ENCODE data around the gene SEMA6B.
"Not testable (repeated sequence)": the region's sequence is repeated elsewhere in the genome, so short reads cannot be mapped to it uniquely, and the experiment has no call there.

Gene SEMA6B

GRCh38 chr19:4559569-4559968 is at the start of gene SEMA6B:
Gene SEMA6B, minus strand, starts transcription at chr19:4559684. Its CDS starts 1,227 bp downstream, at chr19:4558457.
- DNase-seq = no peak

- peak; percentile 58 for DNase-seq
Observed at GRCh38 chr19:4606921-4607678, 47.6 kb upstream of the SEMA6B start.

- no peak for DNase-seq
Observed at GRCh38 chr19:4606181-4606580, 46.7 kb upstream of the SEMA6B start.

- no peak for DNase-seq
Observed at GRCh38 chr19:4604912-4605311, 45.4 kb upstream of the SEMA6B start.

- no peak for DNase-seq
Observed at GRCh38 chr19:4602915-4603314, 43.4 kb upstream of the SEMA6B start.

- DNase-seq = no peak
Observed at GRCh38 chr19:4602173-4602788, 42.8 kb upstream of the SEMA6B start.

GRCh38 chr19:4600893-4601292 is 41.4 kb upstream of the SEMA6B start:
- no peak for DNase-seq

- no peak for DNase-seq
Observed at GRCh38 chr19:4600082-4600481, 40.6 kb upstream of the SEMA6B start.

- no peak for DNase-seq
Observed at GRCh38 chr19:4598712-4599111, 39.2 kb upstream of the SEMA6B start.

- DNase-seq = peak; percentile 5
Observed at GRCh38 chr19:4597975-4598671, 38.6 kb upstream of the SEMA6B start.

GRCh38 chr19:4597278-4597974 is 37.9 kb upstream of the SEMA6B start:
- no peak for DNase-seq

- DNase-seq = no peak
Observed at GRCh38 chr19:4596033-4596904, 36.8 kb upstream of the SEMA6B start.

- DNase-seq = not testable (repeated sequence)
Observed at GRCh38 chr19:4595158-4595557, 35.7 kb upstream of the SEMA6B start.

- no peak for DNase-seq
Observed at GRCh38 chr19:4594201-4594600, 34.7 kb upstream of the SEMA6B start.

GRCh38 chr19:4593409-4593851 is 33.9 kb upstream of the SEMA6B start:
- DNase-seq = no peak

GRCh38 chr19:4592445-4592844 is 33.0 kb upstream of the SEMA6B start:
- DNase-seq = no peak

- no peak for DNase-seq
Observed at GRCh38 chr19:4591320-4591719, 31.8 kb upstream of the SEMA6B start.

- no peak for DNase-seq
Observed at GRCh38 chr19:4590559-4590958, 31.1 kb upstream of the SEMA6B start.

- no peak for DNase-seq
Observed at GRCh38 chr19:4589579-4590410, 30.3 kb upstream of the SEMA6B start.

GRCh38 chr19:4588291-4588761 is 28.8 kb upstream of the SEMA6B start:
- no peak for DNase-seq

GRCh38 chr19:4587527-4587926 is 28.0 kb upstream of the SEMA6B start:
- DNase-seq = no peak
